T47D (cell line): ENCODE measurements around the gene METTL15.
"Not testable (repeated sequence)": the region's sequence is repeated elsewhere in the genome, so short reads cannot be mapped to it uniquely, and the experiment has no call there.

Source experiments
- DNase-seq, 2 experiments: peaks; one replicate each; pipeline versions ENCODE4 v3.0.0 to v3.0.0-alpha.2; 2011 to 2012; ENCODE audit warnings: low read depth in 1 of 2, low spot score in 1 of 2
- JUND ChIP-seq: IDR thresholded peaks from 2 replicates; pipeline ENCODE4 v1.6.1; 2012; ENCODE audit warnings: low read depth
- in situ Hi-C: cut with HindIII; loops from 2 replicates; pipeline ENCODE4 v1.10.0; 2016; ENCODE audit warnings: low sequenced_read_pairs, low pct_unique_long_range_greater_than_20kb

The METTL15 gene

DNA sequence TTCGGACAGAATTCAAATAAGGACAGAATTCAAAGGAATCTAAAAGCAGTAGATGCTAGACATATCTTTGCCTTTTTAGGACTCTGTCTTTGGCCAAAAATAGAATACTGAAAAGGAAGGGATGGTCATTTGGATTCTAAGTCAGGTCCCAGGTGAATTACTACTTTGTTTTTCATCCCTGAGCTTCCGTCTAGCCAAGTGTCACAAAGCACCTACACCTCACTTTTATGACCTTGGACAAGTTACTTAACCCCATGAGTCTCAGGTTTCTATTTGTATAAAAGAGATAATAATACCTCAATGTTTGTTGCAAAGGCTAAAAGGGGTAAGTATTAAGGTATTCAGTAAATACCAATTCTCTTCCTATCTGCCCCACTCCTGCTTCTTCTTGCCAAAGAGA, 7.5 kb upstream of the METTL15 start:
- TF ChIP-seq JUND: no peak
- in situ Hi-C loops: no loop called here
- no peak for DNase-seq

DNA sequence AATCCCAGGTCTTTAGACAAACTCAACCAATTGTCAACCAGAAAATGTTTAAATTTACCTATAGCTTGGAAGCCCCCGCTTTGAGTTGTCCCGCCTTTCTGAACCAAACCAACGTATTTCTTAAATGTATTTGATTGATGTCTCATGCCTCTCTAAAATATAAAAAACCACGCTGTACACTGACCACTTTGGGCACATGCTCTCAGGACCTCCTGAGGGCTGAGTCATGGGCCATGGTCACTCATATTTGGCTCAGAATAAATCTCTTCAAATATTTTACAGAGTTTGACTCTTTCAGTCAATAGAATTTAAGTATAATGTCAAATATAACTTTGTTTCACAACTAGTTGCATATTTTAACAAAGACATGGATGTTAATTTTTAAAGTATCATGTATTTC, 5.9 kb upstream of the METTL15 start:
- in situ Hi-C loops, DNase-seq: not testable (repeated sequence)

- TF ChIP-seq JUND: no peak
- no peak for DNase-seq
- in situ Hi-C loops: no loop called here
These were observed 3.8 kb upstream of the METTL15 start for GRCh38 chr11:28104425-28104824.

GRCh38 chr11:28104984-28105383, 3.2 kb upstream of the METTL15 start:
- no peak for TF ChIP-seq JUND
- DNase-seq: no peak
- in situ Hi-C loops: no loop called here

DNA sequence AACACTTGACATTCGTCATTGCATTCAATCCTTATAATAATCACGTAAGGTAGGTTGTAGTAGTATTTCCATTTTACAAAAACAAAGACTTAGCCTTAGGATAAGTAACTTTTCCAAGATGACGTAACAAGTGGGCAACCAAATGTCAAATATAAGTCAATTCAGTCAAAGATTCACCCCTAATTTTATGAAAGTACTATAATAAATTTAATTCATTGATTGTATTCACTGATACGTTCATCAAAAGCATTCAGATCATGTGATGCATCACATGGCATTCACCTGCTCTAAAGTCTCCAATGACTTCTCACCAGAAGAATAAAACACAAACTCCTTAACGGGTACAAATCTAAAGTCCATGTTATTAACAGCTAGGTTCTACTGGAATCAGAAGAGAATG, 2.3 kb upstream of the METTL15 start:
- DNase-seq: peak in 1 of 2 experiments; percentile 40
- no peak for TF ChIP-seq JUND
- in situ Hi-C loops: no loop called here

DNA sequence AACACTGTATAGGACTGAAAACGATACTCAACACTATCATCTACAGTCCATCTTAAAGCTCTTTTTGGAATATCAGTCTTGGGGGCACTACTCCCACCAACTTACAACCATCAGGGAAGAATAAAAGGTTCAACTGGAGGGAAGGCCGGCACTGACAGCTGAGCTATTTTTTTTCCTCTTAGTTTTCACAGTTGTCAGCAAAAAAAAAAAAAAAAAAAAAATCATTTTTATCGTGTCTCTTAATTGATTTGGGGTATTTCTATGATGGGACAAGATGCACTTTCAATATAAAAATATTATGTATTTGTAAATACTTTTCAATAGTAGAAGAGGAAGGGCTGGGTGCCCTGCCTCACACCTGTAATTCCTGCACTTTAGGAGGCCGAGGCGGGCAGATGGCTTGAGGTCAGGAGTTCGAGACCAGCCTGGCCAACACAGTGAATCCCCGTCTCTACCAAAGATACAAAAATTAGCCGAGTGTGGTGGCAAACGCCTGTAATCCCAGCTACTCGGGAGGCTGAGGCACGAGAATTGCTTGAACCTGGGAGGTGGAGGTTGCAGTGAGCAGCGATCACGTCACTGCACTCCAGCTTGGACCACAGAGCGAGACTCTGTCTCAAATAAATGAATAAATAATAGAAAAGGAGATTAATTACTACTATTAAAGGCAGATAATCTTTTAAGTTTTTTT, 1.7 kb upstream of the METTL15 start:
- no peak for DNase-seq
- in situ Hi-C loops: no loop called here
- TF ChIP-seq JUND: no peak

- TF ChIP-seq JUND: no peak
- DNase-seq: no peak
These were observed 918 bp upstream of the METTL15 start for GRCh38 chr11:28107191-28107749.

DNA sequence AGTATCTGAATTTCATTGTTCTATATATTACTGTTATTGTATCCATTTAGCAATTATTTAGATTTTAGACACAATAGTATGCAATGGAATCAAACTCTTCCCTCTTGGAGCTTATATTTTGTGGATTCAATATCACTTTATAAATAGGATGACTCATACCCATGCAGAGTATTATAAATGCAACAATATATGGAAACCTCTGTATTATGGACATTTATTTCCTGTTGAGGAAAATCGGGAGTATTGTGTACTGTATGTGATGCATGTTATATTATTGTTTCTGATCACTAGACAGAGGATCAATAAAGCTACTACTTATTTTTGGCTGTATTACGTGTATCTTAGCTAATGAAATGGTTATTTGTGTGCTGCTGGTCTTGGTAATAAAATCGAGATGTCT, 770 bp downstream of the METTL15 start:
- TF ChIP-seq JUND: no peak
- DNase-seq: no peak
- in situ Hi-C loops: no loop called here

More at GRCh38 chr11:28107191-28107749, 918 bp upstream of the METTL15 start:
- in situ Hi-C loops: no loop called here

DNA sequence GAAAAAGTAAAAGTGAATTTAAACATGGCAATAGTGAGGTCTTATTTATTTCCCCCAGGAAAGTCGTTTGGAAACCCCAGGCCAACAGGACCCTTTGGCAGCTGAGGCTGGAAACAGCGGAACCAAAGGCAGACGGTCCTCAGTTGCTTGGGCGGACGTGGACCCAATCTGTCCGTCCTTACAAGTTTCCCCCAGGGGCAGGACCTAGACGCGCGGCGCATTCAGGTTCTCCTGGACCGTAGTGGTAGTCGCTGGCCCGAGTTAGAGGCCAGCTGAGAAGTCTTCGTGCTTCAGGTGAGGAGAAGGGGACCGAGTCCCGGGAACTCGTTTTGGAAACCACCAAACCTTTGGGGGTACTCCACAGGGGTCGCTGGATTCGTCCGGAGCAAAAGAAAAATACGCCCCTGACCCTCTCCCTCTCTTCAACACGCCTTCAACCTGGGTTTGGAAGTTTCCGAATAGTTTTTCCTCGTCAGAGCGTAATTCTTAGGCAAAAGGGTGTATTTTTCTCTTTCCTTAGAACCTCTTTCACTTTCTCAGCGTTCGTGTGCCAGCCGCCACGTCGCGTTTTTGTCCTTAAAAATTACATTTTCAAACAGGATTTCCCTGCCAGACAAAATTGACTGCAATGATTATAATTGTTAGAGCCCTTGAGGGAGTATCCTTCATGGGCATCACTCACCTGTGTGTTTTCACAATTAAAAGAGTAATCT, 2.1 kb downstream of the METTL15 start:
- DNase-seq: peak; percentile 31 to 90
- TF ChIP-seq JUND: no peak
- in situ Hi-C loops: no loop called here

- in situ Hi-C loops: no loop called here
- TF ChIP-seq JUND: no peak
- peak in 1 of 2 experiments; percentile 27 for DNase-seq
These were observed 2.6 kb downstream of the METTL15 start for GRCh38 chr11:28110821-28111200.

DNA sequence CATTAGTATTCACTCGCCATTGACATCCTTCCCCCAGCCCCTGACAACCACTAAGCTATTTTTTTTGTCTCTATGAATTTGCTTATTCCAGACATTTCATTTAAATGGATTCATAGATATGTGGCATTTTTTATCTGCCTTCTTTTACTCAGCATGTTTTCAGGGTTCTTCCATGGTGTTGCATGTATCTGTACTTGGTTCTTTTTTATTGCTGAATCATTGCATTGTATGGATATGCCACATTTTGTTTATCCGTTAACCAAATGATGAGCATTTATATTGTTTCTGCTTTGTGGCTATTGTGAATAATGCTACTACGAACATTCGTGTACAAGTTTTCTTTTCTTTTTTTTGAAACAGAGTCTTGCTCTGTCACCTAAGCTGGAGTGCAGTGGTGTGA, 5.9 kb downstream of the METTL15 start:
- no peak for TF ChIP-seq JUND
- in situ Hi-C loops: no loop called here
- no peak for DNase-seq

GRCh38 chr11:28114731-28115130, 6.5 kb downstream of the METTL15 start:
- no peak for TF ChIP-seq JUND
- no peak for DNase-seq
- in situ Hi-C loops: no loop called here

DNA sequence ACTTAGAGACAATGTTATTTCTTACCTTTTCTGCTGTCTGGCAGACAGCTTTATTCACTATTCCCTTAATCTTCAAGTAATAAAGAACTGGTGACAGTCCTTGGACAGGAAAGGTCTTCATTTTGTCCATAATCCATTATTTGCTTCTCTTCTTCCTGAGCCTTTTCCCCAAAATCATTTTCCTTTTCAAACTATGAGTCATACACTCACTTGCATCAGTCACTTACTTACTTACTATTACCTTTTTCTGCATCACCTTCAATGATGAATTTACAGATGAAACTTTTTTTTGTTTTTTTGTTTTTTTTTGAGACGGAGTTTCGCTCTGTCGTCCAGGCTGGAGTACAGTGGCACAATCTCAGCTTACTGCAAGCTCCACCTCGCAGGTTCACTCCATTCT, 9.5 kb downstream of the METTL15 start:
- no peak for TF ChIP-seq JUND
- no peak for DNase-seq
- in situ Hi-C loops: no loop called here
